Glutamatergic neuron (in vitro differentiated cells): ENCODE results near the gene MSI1. TPM values are rescaled to one million over a fixed set of nuclear protein-coding genes. Genes with fewer than 3 reads are reported as not detected.
A peak's percentile ranks its signal among the peaks of the same experiment; 100 is the strongest.

Experiments used
- DNase-seq: peaks from one replicate; pipeline ENCODE4 v3.0.0; 2022
- H3K27ac Mint-ChIP-seq: one replicate; pipeline ENCODE4 v1.8.0; 2020; ENCODE audit warnings: mild to moderate bottlenecking, mixed read lengths, inconsistent platforms; ENCODE audit not compliant: unreplicated experiment
- H3K27me3 Mint-ChIP-seq: one replicate; pipeline ENCODE4 v1.8.0; 2020; ENCODE audit warnings: mild to moderate bottlenecking, moderate library complexity, mixed read lengths, inconsistent platforms; ENCODE audit not compliant: unreplicated experiment
- H3K36me3 Mint-ChIP-seq: one replicate; pipeline ENCODE4 v1.8.0; 2020; ENCODE audit warnings: mild to moderate bottlenecking, mixed read lengths, inconsistent platforms; ENCODE audit not compliant: unreplicated experiment
- H3K4me1 Mint-ChIP-seq: one replicate; pipeline ENCODE4 v1.8.0; 2020; ENCODE audit warnings: mild to moderate bottlenecking, low read depth, mixed read lengths, inconsistent platforms; ENCODE audit not compliant: unreplicated experiment
- H3K4me3 Mint-ChIP-seq: one replicate; pipeline ENCODE4 v1.8.0; 2020; ENCODE audit warnings: mild to moderate bottlenecking, mixed read lengths, inconsistent platforms; ENCODE audit not compliant: unreplicated experiment
- H3K9me3 Mint-ChIP-seq: one replicate; pipeline ENCODE4 v1.8.0; 2020; ENCODE audit warnings: mild to moderate bottlenecking, moderate library complexity, mixed read lengths, inconsistent platforms; ENCODE audit not compliant: unreplicated experiment
- total RNA-seq: library from RNA; stranded (reverse); fragmentation: NEBNext Ultra II Directional; extraction: Animal tissue kit (Norgen Biotek cat#: 25700); gene quantifications from one replicate; pipeline ENCODE4 v1.2.1, GENCODE V29; 2021; ENCODE audit not compliant: unreplicated experiment
- TF ChIP-seq, protein P1 (sequence below): fragments of 200-600 bp; sonication (generic); IDR thresholded peaks from one replicate; pipeline ENCODE4 v1.5.0; 2021; ENCODE audit not compliant: partially characterized antibody, unreplicated experiment

The MSI1 gene
- total RNA-seq, 1 donor from 2014 or later, result 229 TPM

DNA sequence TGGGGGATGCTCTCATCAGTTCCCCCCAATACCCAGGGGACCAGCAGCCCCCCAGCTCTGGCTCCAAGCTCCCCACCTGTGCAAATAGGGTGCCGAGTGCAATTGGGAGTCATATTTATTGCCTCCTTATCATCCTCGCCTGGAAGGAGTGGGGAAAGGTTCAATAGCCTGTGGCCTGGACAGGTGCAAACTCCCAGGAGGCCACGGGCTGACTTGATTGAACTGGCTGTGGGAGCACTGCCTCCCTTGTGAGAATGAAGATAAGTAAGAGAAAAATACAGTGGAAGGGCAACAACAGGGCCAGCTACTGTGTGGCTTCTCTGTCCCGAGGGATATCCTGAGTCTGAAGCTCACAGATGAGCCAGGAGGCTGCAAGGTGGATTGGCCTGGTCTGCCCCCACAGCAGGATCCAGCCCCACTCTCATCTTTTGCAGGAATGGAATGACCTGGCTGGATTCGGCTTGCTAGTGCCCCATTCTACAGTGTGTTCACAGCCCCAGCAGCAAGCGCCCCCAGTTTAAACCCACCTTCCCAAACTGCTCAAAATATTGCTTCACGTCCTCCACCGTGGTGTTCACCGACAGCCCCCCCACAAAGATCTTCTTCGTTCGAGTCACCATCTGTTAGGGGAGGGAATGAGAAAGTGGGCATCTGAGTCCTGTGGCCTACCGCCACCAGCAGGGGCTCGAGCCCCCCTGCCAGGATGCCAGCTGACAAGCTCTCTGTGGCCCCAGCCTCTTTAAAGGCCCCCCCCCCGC is 6.3 kb downstream of the MSI1 start:
- peaks cover 73% of the 10 kb centered on the region for H3K4me1 Mint-ChIP-seq
- peaks cover 39% of the 10 kb centered on the region for H3K9me3 Mint-ChIP-seq
- DNase-seq, result peak; percentile 60
- peak overlapping the region; percentile 100 for H3K27ac Mint-ChIP-seq
- H3K4me3 Mint-ChIP-seq, result peak overlapping the region; percentile 90
- H3K36me3 Mint-ChIP-seq, result peaks cover 4% of the 10 kb centered on the region
- TF ChIP-seq, protein P1, sequence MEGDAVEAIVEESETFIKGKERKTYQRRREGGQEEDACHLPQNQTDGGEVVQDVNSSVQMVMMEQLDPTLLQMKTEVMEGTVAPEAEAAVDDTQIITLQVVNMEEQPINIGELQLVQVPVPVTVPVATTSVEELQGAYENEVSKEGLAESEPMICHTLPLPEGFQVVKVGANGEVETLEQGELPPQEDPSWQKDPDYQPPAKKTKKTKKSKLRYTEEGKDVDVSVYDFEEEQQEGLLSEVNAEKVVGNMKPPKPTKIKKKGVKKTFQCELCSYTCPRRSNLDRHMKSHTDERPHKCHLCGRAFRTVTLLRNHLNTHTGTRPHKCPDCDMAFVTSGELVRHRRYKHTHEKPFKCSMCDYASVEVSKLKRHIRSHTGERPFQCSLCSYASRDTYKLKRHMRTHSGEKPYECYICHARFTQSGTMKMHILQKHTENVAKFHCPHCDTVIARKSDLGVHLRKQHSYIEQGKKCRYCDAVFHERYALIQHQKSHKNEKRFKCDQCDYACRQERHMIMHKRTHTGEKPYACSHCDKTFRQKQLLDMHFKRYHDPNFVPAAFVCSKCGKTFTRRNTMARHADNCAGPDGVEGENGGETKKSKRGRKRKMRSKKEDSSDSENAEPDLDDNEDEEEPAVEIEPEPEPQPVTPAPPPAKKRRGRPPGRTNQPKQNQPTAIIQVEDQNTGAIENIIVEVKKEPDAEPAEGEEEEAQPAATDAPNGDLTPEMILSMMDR, result no peak
- peaks cover 38% of the 10 kb centered on the region for H3K27me3 Mint-ChIP-seq

DNA sequence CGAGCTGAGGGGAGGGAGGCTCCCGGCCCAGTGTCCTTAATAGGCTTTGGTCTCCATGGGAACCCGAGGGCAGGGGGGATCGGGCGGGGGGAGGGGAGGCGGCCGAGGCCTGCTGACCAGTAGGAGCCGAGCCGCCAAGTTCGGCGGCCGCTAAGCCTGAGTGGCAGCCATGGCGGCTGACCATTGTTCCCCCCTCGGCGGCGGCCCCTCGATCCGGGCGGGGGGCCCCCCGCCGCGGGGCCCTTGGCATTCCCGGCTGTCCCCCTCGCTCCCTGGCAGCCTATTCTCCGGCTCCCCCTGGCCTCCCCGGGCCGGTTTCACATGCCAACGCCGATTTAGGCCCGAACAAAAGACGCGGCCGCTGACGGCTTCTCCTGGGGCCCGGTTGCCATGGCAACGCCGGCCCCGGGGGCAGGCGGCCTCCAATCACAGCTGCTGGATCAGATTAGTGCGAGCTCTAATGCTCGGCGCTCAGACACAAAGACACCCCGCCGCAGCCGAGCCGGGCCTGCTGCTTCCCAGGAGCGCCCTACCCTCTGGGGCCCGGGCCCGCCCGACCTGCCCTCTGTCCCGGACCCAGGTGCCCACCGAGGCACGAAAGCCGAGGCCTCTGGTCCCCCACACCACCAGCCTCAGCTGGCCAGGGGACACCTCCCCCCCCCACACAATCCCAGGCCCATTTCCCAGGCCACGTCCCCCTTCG is 7.3 kb downstream of the MSI1 start:
- H3K36me3 Mint-ChIP-seq, result peaks cover 4% of the 10 kb centered on the region
- H3K27ac Mint-ChIP-seq, result peak overlapping the region; percentile 100
- peaks cover 36% of the 10 kb centered on the region for H3K9me3 Mint-ChIP-seq
- peaks cover 72% of the 10 kb centered on the region for H3K4me1 Mint-ChIP-seq
- peak; percentile 90 for DNase-seq
- peak overlapping the region; percentile 90 for H3K4me3 Mint-ChIP-seq
- H3K27me3 Mint-ChIP-seq, result peaks cover 35% of the 10 kb centered on the region
- TF ChIP-seq, protein P1, result no peak

DNA sequence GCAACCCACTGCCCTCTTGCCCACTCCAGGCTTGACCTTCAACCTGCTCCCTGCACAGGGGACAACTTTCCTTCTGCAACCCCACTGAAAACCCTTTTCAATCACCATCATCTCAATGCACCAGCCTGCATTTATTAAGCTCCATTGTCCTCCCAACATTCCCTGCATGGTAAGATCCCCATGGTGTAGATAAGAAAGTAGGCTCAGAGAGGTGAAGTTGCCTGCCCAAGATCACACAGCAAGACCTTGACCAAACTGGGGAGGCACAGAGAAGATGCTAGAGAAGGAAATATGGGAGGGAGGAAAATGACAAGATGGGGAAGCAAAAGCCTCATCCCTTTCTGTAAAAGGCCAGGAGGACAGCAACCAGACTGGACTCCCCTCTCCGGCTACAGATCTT is 9.8 kb downstream of the MSI1 start:
- peak overlapping the region; percentile 88 for H3K27ac Mint-ChIP-seq
- peaks cover 29% of the 10 kb centered on the region for H3K27me3 Mint-ChIP-seq
- no peak for DNase-seq
- peak overlapping the region; percentile 53 for H3K4me3 Mint-ChIP-seq
- TF ChIP-seq, protein P1, result no peak
- H3K4me1 Mint-ChIP-seq, result peaks cover 60% of the 10 kb centered on the region
- H3K9me3 Mint-ChIP-seq, result peaks cover 31% of the 10 kb centered on the region
- H3K36me3 Mint-ChIP-seq, result peaks cover 4% of the 10 kb centered on the region

DNA sequence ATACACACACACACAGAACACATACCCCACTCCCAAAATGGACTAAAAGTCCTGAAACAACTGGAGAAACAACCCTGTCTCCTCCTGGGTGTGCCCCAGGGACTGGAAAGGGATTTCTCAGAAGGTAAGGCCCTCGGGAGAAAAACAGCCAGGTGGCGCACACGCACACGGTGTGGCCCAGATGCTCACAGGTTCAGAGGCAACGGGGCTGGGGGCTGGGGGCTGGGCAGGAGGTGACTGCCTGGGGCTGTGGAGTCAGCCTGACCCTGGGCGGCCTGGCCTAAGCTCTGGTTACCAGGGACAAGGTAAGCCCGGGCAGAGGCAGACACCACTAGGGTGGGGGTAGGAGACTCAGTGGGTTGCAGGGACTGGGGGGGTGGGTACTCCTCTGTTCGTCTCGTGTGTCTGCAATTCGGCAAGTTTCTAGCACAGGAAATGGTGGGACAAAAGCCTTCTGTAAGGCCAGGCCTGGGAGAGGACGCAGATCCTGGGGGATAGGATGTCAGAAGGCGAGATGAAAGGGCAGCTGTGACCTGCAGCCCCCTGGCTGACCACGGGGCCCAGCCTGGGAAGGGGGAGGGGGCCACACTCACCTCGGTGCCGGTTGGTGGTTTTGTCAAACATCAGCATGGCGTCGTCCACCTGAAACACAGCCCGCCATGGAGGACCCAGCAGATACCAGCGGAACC is 10.4 kb downstream of the MSI1 start:
- TF ChIP-seq, protein P1, result no peak
- DNase-seq, result no peak
- H3K36me3 Mint-ChIP-seq, result peaks cover 7% of the 10 kb centered on the region
- peak overlapping the region; percentile 58 for H3K4me3 Mint-ChIP-seq
- H3K9me3 Mint-ChIP-seq, result peaks cover 28% of the 10 kb centered on the region
- peak overlapping the region; percentile 88 for H3K27ac Mint-ChIP-seq
- peaks cover 29% of the 10 kb centered on the region for H3K27me3 Mint-ChIP-seq
- peaks cover 54% of the 10 kb centered on the region for H3K4me1 Mint-ChIP-seq
